IMR-90 (cell line): ENCODE measurements around the gene SLC25A12. TPM values are rescaled to one million over a fixed set of nuclear protein-coding genes. Genes with fewer than 3 reads are reported as not detected.

ENCODE experiments used
- ATAC-seq: fragments of 200-7000 bp; cut with Tn5 transposase; 2 replicates; pipeline ENCODE4 v1.9.1; 2020; ENCODE audit warnings: low read depth, mild to moderate bottlenecking, moderate library complexity
- BruUV-seq: library from RNA; stranded (reverse); fragments of 400-500 nt; replicated peaks from 2 replicates; lab custom pipeline; 2021; lab: Mats Ljungman, UMichigan
- CTCF ChIA-PET: fragments of 300-600 bp; formaldehyde crosslinking; extraction: SDS; loops from one replicate; lab custom pipeline; 2021; ENCODE audit warnings: antibody characterized with exemption; lab: Yijun Ruan, JAX
- POLR2A ChIA-PET: fragments of 300-600 bp; sonication (Branson Sonifier 250); formaldehyde crosslinking; loops from one replicate; lab custom pipeline; 2022; ENCODE audit warnings: antibody characterized with exemption; ENCODE audit not compliant: unreplicated experiment; lab: Charles Lee
- DNase-seq: peaks from one replicate; pipeline ENCODE4 v3.0.0; 2013
- H2AFZ ChIP-seq: replicated peaks from 2 replicates; pipeline ENCODE3; 2013; ENCODE audit warnings: low read length, mild to moderate bottlenecking; ENCODE audit not compliant: poor library complexity
- H2AK5ac ChIP-seq: 2 replicates; pipeline ENCODE4 v1.6.1; 2013; ENCODE audit warnings: low read depth, low read length, inconsistent platforms
- H2AK9ac ChIP-seq: replicated peaks from 2 replicates; pipeline ENCODE3; 2013; ENCODE audit warnings: mild to moderate bottlenecking, low read depth, low read length, moderate library complexity; ENCODE audit not compliant: poor library complexity
- H2BK120ac ChIP-seq: 2 replicates; pipeline ENCODE4 v1.6.1; 2013; ENCODE audit warnings: low read depth, low read length, inconsistent platforms
- H2BK15ac ChIP-seq: 3 replicates; pipeline ENCODE4 v1.6.1; 2013; ENCODE audit warnings: low read depth, low read length, inconsistent platforms
- H2BK20ac ChIP-seq: 2 replicates; pipeline ENCODE4 v1.6.1; 2013; ENCODE audit warnings: low read depth, mild to moderate bottlenecking, inconsistent platforms, low read length, moderate library complexity
- H2BK5ac ChIP-seq: 2 replicates; pipeline ENCODE4 v1.6.1; 2013; ENCODE audit warnings: mild to moderate bottlenecking, low read depth, low read length, inconsistent platforms; ENCODE audit not compliant: poor library complexity, severe bottlenecking
- H3K14ac ChIP-seq: replicated peaks from 2 replicates; pipeline ENCODE4 v1.6.1; 2013; ENCODE audit warnings: low read depth, low read length, inconsistent platforms
- H3K18ac ChIP-seq: 2 replicates; pipeline ENCODE4 v1.6.1; 2013; ENCODE audit warnings: low read depth, low read length, control low read depth
- H3K23ac ChIP-seq: 2 replicates; pipeline ENCODE4 v1.6.1; 2013; ENCODE audit warnings: low read depth, low read length, inconsistent platforms
- H3K27ac ChIP-seq: 2 replicates; pipeline ENCODE4 v1.5.1; 2013; ENCODE audit warnings: mild to moderate bottlenecking, control low read depth, low read length; ENCODE audit not compliant: insufficient read depth
- H3K27me3 ChIP-seq: 2 replicates; pipeline ENCODE4 v1.6.1; 2013; ENCODE audit warnings: low read length; ENCODE audit not compliant: control insufficient read depth, insufficient read depth
- H3K36me3 ChIP-seq: 2 replicates; pipeline ENCODE4 v1.6.1; 2013; ENCODE audit warnings: low read length, mixed read lengths; ENCODE audit not compliant: control insufficient read depth, insufficient read depth
- H3K4ac ChIP-seq: 2 replicates; pipeline ENCODE4 v1.6.1; 2013; ENCODE audit warnings: low read depth, low read length, inconsistent platforms
- H3K4me1 ChIP-seq: 2 replicates; pipeline ENCODE4 v1.6.1; 2013; ENCODE audit warnings: low read length, mixed read lengths; ENCODE audit not compliant: control insufficient read depth, insufficient read depth
- H3K4me2 ChIP-seq: 2 replicates; pipeline ENCODE4 v1.6.1; 2013; ENCODE audit warnings: low read depth, mild to moderate bottlenecking, control low read depth, low read length, moderate library complexity
- H3K4me3 ChIP-seq: 2 replicates; pipeline ENCODE4 v1.5.1; 2013; ENCODE audit warnings: low read depth, mild to moderate bottlenecking, control low read depth, low read length, moderate library complexity; ENCODE audit not compliant: insufficient read depth
- H3K56ac ChIP-seq: 2 replicates; pipeline ENCODE4 v1.6.1; 2013; ENCODE audit warnings: low read length, inconsistent platforms; ENCODE audit not compliant: insufficient read depth; ENCODE audit errors: extremely low read depth
- H3K79me1 ChIP-seq, 2 experiments: 2 replicates each; pipeline ENCODE4 v1.6.1; 2013; ENCODE audit warnings: low read length in 2 of 2, inconsistent platforms in 1 of 2, low read depth in 1 of 2
- H3K9ac ChIP-seq: 2 replicates; pipeline ENCODE4 v1.6.1; 2013; ENCODE audit warnings: low read depth, low read length, control low read depth
- H3K9me1 ChIP-seq: 2 replicates; pipeline ENCODE4 v1.6.1; 2013; ENCODE audit warnings: low read length, inconsistent platforms; ENCODE audit not compliant: insufficient read depth
- H3K9me3 ChIP-seq: 2 replicates; pipeline ENCODE4 v1.6.1; 2013; ENCODE audit warnings: low read length; ENCODE audit not compliant: control insufficient read depth, insufficient read depth
- H4K20me1 ChIP-seq: 2 replicates; pipeline ENCODE4 v1.6.1; 2013; ENCODE audit warnings: low read length, inconsistent platforms; ENCODE audit not compliant: insufficient read depth
- H4K5ac ChIP-seq: 2 replicates; pipeline ENCODE4 v1.6.1; 2013; ENCODE audit warnings: mild to moderate bottlenecking, low read depth, low read length, control low read depth
- H4K8ac ChIP-seq, 2 experiments: 2 replicates each; pipeline ENCODE4 v1.6.1; 2013; ENCODE audit warnings: low read depth in 2 of 2, low read length in 2 of 2, control low read depth in 1 of 2, inconsistent platforms in 1 of 2
- H4K91ac ChIP-seq: 2 replicates; pipeline ENCODE4 v1.6.1; 2013; ENCODE audit warnings: low read depth, low read length, inconsistent platforms; ENCODE audit not compliant: insufficient read depth
- BHLHE40 ChIP-seq: fragments of 150-350 bp; IDR thresholded peaks from 2 replicates; pipeline ENCODE4 v1.6.1; 2016; ENCODE audit warnings: mild to moderate bottlenecking, low read depth, low read length
- CEBPB ChIP-seq: IDR thresholded peaks from 2 replicates; pipeline ENCODE4 v1.6.1; 2012; ENCODE audit warnings: low read depth, low read length, improper control_type of control experiment
- CHD1 ChIP-seq: IDR thresholded peaks from 2 replicates; pipeline ENCODE4 v1.6.1; 2012; ENCODE audit warnings: low read depth, low read length, improper control_type of control experiment
- CTCF ChIP-seq: conservative IDR thresholded peaks from 2 replicates; pipeline ENCODE4 v1.5.1; 2012; ENCODE audit warnings: mild to moderate bottlenecking, low read depth, low read length, improper control_type of control experiment
- ELK1 ChIP-seq: fragments of 150-350 bp; IDR thresholded peaks from 2 replicates; pipeline ENCODE4 v1.6.1; 2016; ENCODE audit warnings: low read depth, mild to moderate bottlenecking, low read length, moderate library complexity, borderline replicate concordance
- FOS ChIP-seq: fragments of 150-350 bp; IDR thresholded peaks from 2 replicates; pipeline ENCODE4 v1.6.1; 2016; ENCODE audit warnings: low read depth, low read length
- MAFK ChIP-seq: IDR thresholded peaks from 2 replicates; pipeline ENCODE4 v1.6.1; 2012; ENCODE audit warnings: low read depth, low read length, improper control_type of control experiment
- MAZ ChIP-seq: IDR thresholded peaks from 2 replicates; pipeline ENCODE4 v1.6.1; 2012; ENCODE audit warnings: low read depth, mild to moderate bottlenecking, low read length, improper control_type of control experiment, moderate library complexity, borderline replicate concordance
- MXI1 ChIP-seq: IDR thresholded peaks from 2 replicates; pipeline ENCODE4 v1.6.1; 2012; ENCODE audit warnings: low read depth, mild to moderate bottlenecking, low read length, moderate library complexity, borderline replicate concordance
- NFE2L2 ChIP-seq: fragments of 150-350 bp; IDR thresholded peaks from 2 replicates; pipeline ENCODE4 v1.6.1; 2016; ENCODE audit warnings: low read depth, mild to moderate bottlenecking, low read length
- POLR2A ChIP-seq: IDR thresholded peaks from 2 replicates; pipeline ENCODE4 v1.6.1; 2012; ENCODE audit warnings: mild to moderate bottlenecking, low read depth, low read length
- RAD21 ChIP-seq: IDR thresholded peaks from 2 replicates; pipeline ENCODE4 v1.6.1; 2012; ENCODE audit warnings: low read length, improper control_type of control experiment
- RCOR1 ChIP-seq: IDR thresholded peaks from 2 replicates; pipeline ENCODE4 v1.6.1; 2012; ENCODE audit warnings: mild to moderate bottlenecking, low read length, improper control_type of control experiment; ENCODE audit not compliant: insufficient replicate concordance
- RFX5 ChIP-seq: IDR thresholded peaks from 2 replicates; pipeline ENCODE4 v1.8.0; 2012; ENCODE audit warnings: low read depth, mild to moderate bottlenecking, low read length, moderate library complexity
- SMC3 ChIP-seq: fragments of 150-350 bp; IDR thresholded peaks from 2 replicates; pipeline ENCODE4 v1.6.1; 2016; ENCODE audit warnings: low read depth, mild to moderate bottlenecking, antibody characterized with exemption, low read length, moderate library complexity
- USF2 ChIP-seq: fragments of 150-350 bp; IDR thresholded peaks from 2 replicates; pipeline ENCODE4 v1.6.1; 2017; ENCODE audit warnings: mild to moderate bottlenecking, antibody characterized with exemption, low read length, low read depth
- WGBS, 2 experiments: methylation state at CpG; one replicate each; pipeline versions ENCODE4 v1.1.5 to v1.1.7; 2013; ENCODE audit warnings: missing lambda C conversion rate in 2 of 2; ENCODE audit not compliant: insufficient read length in 1 of 2; ENCODE audit errors: extremely low coverage in 2 of 2; 5-methylcytosine and 5-hydroxymethylcytosine counted together
- dilution Hi-C: fragments of 300-500 bp; cut with HindIII; formaldehyde crosslinking; loops from one replicate; pipeline ENCODE4 v1.14.3; 2018; ENCODE audit warnings: low sequenced_read_pairs; ENCODE audit not compliant: unreplicated experiment
- in situ Hi-C: fragments of 300-500 bp; cut with MboI; formaldehyde crosslinking; loops from 3 replicates; pipeline ENCODE4 v1.14.3; 2019; ENCODE audit warnings: low sequenced_read_pairs, inconsistent platforms, mixed read lengths
- intact Hi-C: fragments of 100-400 bp; cut with micrococcal nuclease; formaldehyde crosslinking; loops from 2 replicates; pipeline ENCODE4 v1.10.0; 2022
- polyA plus RNA-seq, 3 experiments: library from polyadenylated mRNA; depleted of rRNA; stranded (reverse); fragments of >200 nt; gene quantifications; 2 replicates each; pipeline ENCODE4 v1.2.3, GENCODE V29; 2012; ENCODE audit warnings: low replicate concordance in 1 of 3
- total RNA-seq: library from RNA; depleted of rRNA; stranded (reverse); fragments of >200 nt; gene quantifications from 2 replicates; pipeline ENCODE4 v1.2.3, GENCODE V29; 2012

Gene SLC25A12
- total and polyA plus RNA-seq, 2 of the 4 experiments (the other 2 are of a cell fraction): 16.3 to 17.6 TPM

GRCh38 chr2:171830039-171830438 lies 64.0 kb downstream of the SLC25A12 start:
- H3K14ac ChIP-seq: no peak overlapping the region
- WGBS, 2 experiments: no CpG with 5 or more reads among the region's 3 CpGs
- no peak overlapping the region for H2BK15ac ChIP-seq
- H4K5ac ChIP-seq: no peak overlapping the region
- peaks cover 4% of the 10 kb centered on the region; the same call in 1 of the 2 replicates for H3K9me1 ChIP-seq
- H3K27me3 ChIP-seq: no peaks in the 10 kb centered on the region
- DNase-seq (no peak), ATAC-seq (no peak)
- dilution Hi-C loops (no loop called here), in situ Hi-C loops (no loop called here), intact Hi-C loops (no loop called here)
- no peak overlapping the region for H2AK9ac ChIP-seq
- H4K8ac ChIP-seq: no peak overlapping the region
- H3K4me1 ChIP-seq: no peaks in the 10 kb centered on the region
- no peak overlapping the region for H3K23ac ChIP-seq
- no peak overlapping the region for H3K56ac ChIP-seq
- H2AFZ ChIP-seq: no peak overlapping the region
- H3K4me3 ChIP-seq: no peak overlapping the region
- no peak overlapping the region for H2BK120ac ChIP-seq
- H3K4ac ChIP-seq: no peak overlapping the region
- H3K79me1 ChIP-seq: no peaks in the 10 kb centered on the region
- no TSS peak for BruUV-seq
- peaks cover 31% of the 10 kb centered on the region for H3K36me3 ChIP-seq
- H4K91ac ChIP-seq: no peak overlapping the region
- no peak overlapping the region for H3K4me2 ChIP-seq
- no peak overlapping the region for H3K18ac ChIP-seq
- ChIA-PET POLR2A (no interaction called here), CTCF (interaction anchor here (0.7 kb wide), 1 partner anchor 58 kb away, joined by 7 read pairs; no protein-coding TSS in a partner anchor)
- no peak overlapping the region for H2BK5ac ChIP-seq
- H3K9me3 ChIP-seq: peaks cover 14% of the 10 kb centered on the region
- H2AK5ac ChIP-seq: no peak overlapping the region
- H3K9ac ChIP-seq: no peak overlapping the region
- H4K20me1 ChIP-seq: no peaks in the 10 kb centered on the region
- H2BK20ac ChIP-seq: no peak overlapping the region
- H3K27ac ChIP-seq: no peak overlapping the region
- no peak for TF ChIP-seq MAZ
- no peak for TF ChIP-seq NFE2L2
- no peak for TF ChIP-seq SMC3
- no peak for TF ChIP-seq CEBPB
- TF ChIP-seq POLR2A: no peak
- no peak for TF ChIP-seq ELK1
- no peak for TF ChIP-seq CTCF
- TF ChIP-seq FOS: no peak
- TF ChIP-seq RCOR1: no peak
- no peak for TF ChIP-seq USF2
- no peak for TF ChIP-seq MXI1
- no peak for TF ChIP-seq RAD21
- TF ChIP-seq CHD1: no peak
- TF ChIP-seq RFX5: no peak
- no peak for TF ChIP-seq MAFK
- no peak for TF ChIP-seq BHLHE40
